WTC11 (cell line): Measurements from ENCODE around the gene CDC20B. TPM values are rescaled to one million over a fixed set of nuclear protein-coding genes. Genes with fewer than 3 reads are reported as not detected.
A peak's percentile ranks its signal among the peaks of the same experiment; 100 is the strongest.

Experiments used
- ATAC-seq: fragments of 200-7000 bp; cut with Tn5 transposase; 2 replicates; pipeline ENCODE4 v1.10.0; 2021; ENCODE audit warnings: mild to moderate bottlenecking, moderate library complexity
- CTCF ChIA-PET: fragments of 300-600 bp; sonication (Branson Sonifier 250); formaldehyde crosslinking; loops from one replicate; lab custom pipeline; 2021; ENCODE audit warnings: antibody characterized with exemption; lab: Charles Lee
- POLR2A ChIA-PET: fragments of 350-600 bp; sonication (Branson Sonifier 250); formaldehyde crosslinking; loops from one replicate; lab custom pipeline; 2021; ENCODE audit warnings: antibody characterized with exemption; lab: Charles Lee
- DNase-seq: peaks from one replicate; pipeline ENCODE4 v3.0.0; 2021; ENCODE audit warnings: low spot score
- H3K27ac Mint-ChIP-seq: 2 replicates; pipeline ENCODE4 v1.8.0; 2021; ENCODE audit warnings: mixed read lengths
- H3K27me3 Mint-ChIP-seq: 2 replicates; pipeline ENCODE4 v1.8.0; 2021; ENCODE audit warnings: low read depth, mild to moderate bottlenecking, moderate library complexity, mixed read lengths
- H3K36me3 Mint-ChIP-seq: 2 replicates; pipeline ENCODE4 v1.8.0; 2021; ENCODE audit warnings: mixed read lengths
- H3K4me1 Mint-ChIP-seq: 2 replicates; pipeline ENCODE4 v1.8.0; 2022; ENCODE audit warnings: mixed read lengths
- H3K4me3 Mint-ChIP-seq: 2 replicates; pipeline ENCODE4 v1.8.0; 2021; ENCODE audit warnings: mild to moderate bottlenecking, moderate library complexity, mixed read lengths
- H3K9me3 Mint-ChIP-seq: 2 replicates; pipeline ENCODE4 v1.8.0; 2021; ENCODE audit warnings: mixed read lengths
- CBFB ChIP-seq: sonication (generic); formaldehyde crosslinking; IDR thresholded peaks from 2 replicates; pipeline ENCODE4 v1.8.1; 2022; ENCODE audit warnings: mild to moderate bottlenecking, low read depth, missing genetic modification reagents
- CREM ChIP-seq: sonication (generic); formaldehyde crosslinking; IDR thresholded peaks from 2 replicates; pipeline ENCODE4 v1.8.1; 2022; ENCODE audit warnings: mild to moderate bottlenecking, missing genetic modification reagents, moderate library complexity
- ELF4 ChIP-seq: sonication (generic); formaldehyde crosslinking; IDR thresholded peaks from 2 replicates; pipeline ENCODE4 v1.8.1; 2022; ENCODE audit warnings: low read depth, mild to moderate bottlenecking, moderate library complexity, missing genetic modification reagents
- FOXJ3 ChIP-seq: sonication (generic); formaldehyde crosslinking; IDR thresholded peaks from 2 replicates; pipeline ENCODE4 v1.9.0; 2021; ENCODE audit warnings: missing genetic modification reagents, mild to moderate bottlenecking, borderline replicate concordance
- KAT7 ChIP-seq: sonication (generic); formaldehyde crosslinking; IDR thresholded peaks from 2 replicates; pipeline ENCODE4 v1.8.1; 2023; ENCODE audit warnings: missing genetic modification reagents, mild to moderate bottlenecking, borderline replicate concordance
- NFATC4 ChIP-seq: fragments of 250-450 bp; sonication (Bioruptor Pico); IDR thresholded peaks from 2 replicates; pipeline ENCODE4 v1.9.0; 2021; ENCODE audit warnings: mild to moderate bottlenecking
- NR3C1 ChIP-seq: sonication (generic); formaldehyde crosslinking; conservative IDR thresholded peaks from 2 replicates; pipeline ENCODE4 v1.8.1; 2023; ENCODE audit warnings: low read depth, mild to moderate bottlenecking, missing genetic modification reagents
- SMAD3 ChIP-seq: sonication (generic); formaldehyde crosslinking; IDR thresholded peaks from 2 replicates; pipeline ENCODE4 v1.8.0; 2022; ENCODE audit warnings: missing genetic modification reagents, mild to moderate bottlenecking, borderline replicate concordance
- TEAD1 ChIP-seq: sonication (generic); formaldehyde crosslinking; IDR thresholded peaks from 2 replicates; pipeline ENCODE4 v1.8.0; 2022; ENCODE audit warnings: mild to moderate bottlenecking, missing genetic modification reagents
- ZNF121 ChIP-seq: sonication (generic); formaldehyde crosslinking; IDR thresholded peaks from 2 replicates; pipeline ENCODE4 v1.8.0; 2023; ENCODE audit warnings: missing genetic modification reagents
- ZNF317 ChIP-seq: sonication (generic); formaldehyde crosslinking; IDR thresholded peaks from 2 replicates; pipeline ENCODE4 v1.8.1; 2023; ENCODE audit warnings: low read depth, mild to moderate bottlenecking, moderate library complexity, missing genetic modification reagents, borderline replicate concordance
- total RNA-seq: library from RNA; stranded (reverse); gene quantifications from 3 replicates; pipeline ENCODE4 v1.2.3, GENCODE V29; 2021
- TF ChIP-seq, protein P1 (sequence below): sonication (generic); formaldehyde crosslinking; IDR thresholded peaks from 2 replicates; pipeline ENCODE4 v1.8.0; 2022; ENCODE audit warnings: mild to moderate bottlenecking, missing genetic modification reagents
- TF ChIP-seq, protein P2 (sequence below): sonication (generic); formaldehyde crosslinking; IDR thresholded peaks from 2 replicates; pipeline ENCODE4 v1.8.0; 2022; ENCODE audit warnings: mild to moderate bottlenecking, missing genetic modification reagents
- TF ChIP-seq, protein P3 (sequence below): sonication (generic); formaldehyde crosslinking; IDR thresholded peaks from 2 replicates; pipeline ENCODE4 v1.8.1; 2023; ENCODE audit warnings: mild to moderate bottlenecking, missing genetic modification reagents, moderate library complexity
- TF ChIP-seq, protein P4 (sequence below): sonication (generic); formaldehyde crosslinking; IDR thresholded peaks from 2 replicates; pipeline ENCODE4 v1.8.0; 2022; ENCODE audit warnings: mild to moderate bottlenecking, missing genetic modification reagents
- TF ChIP-seq, protein P5 (sequence below): fragments of 250-450 bp; sonication (Bioruptor Pico); IDR thresholded peaks from 2 replicates; pipeline ENCODE4 v1.9.0; 2021; ENCODE audit warnings: mild to moderate bottlenecking
- TF ChIP-seq, protein P6 (sequence below): sonication (generic); formaldehyde crosslinking; IDR thresholded peaks from 2 replicates; pipeline ENCODE4 v1.8.0; 2022; ENCODE audit warnings: mild to moderate bottlenecking, missing genetic modification reagents
- TF ChIP-seq, protein P7 (sequence below): sonication (generic); formaldehyde crosslinking; conservative IDR thresholded peaks from 2 replicates; pipeline ENCODE4 v1.8.1; 2023; ENCODE audit warnings: mild to moderate bottlenecking, low read depth, missing genetic modification reagents, moderate library complexity
- TF ChIP-seq, protein P8 (sequence below): sonication (generic); formaldehyde crosslinking; IDR thresholded peaks from 2 replicates; pipeline ENCODE4 v1.8.1; 2022; ENCODE audit warnings: low read depth, missing genetic modification reagents, borderline replicate concordance

The CDC20B gene
- total RNA-seq, 1 experiment from 2014 or later: not detected

DNA sequence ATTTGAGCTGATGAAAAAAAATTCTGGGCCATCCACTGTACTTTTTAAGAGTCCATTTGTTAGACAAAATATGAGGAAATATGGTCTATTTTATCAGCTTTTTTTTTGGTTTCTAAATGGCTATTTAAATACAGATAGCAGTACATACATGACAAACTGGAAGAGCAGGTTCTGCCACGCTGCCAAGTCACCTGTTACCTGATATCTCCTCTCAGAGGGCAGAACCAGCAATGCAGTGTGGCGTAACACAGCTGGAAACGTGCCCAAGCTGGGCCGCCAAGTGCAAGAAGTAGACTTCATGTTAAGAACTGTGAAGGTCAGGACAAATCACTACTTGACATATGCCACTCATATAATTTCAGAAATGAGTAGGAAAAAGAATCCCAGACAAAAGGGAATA is 46.0 kb upstream of the CDC20B start:
- no peak for ATAC-seq
- H3K27me3 Mint-ChIP-seq: peaks cover 62% of the 10 kb centered on the region

DNA sequence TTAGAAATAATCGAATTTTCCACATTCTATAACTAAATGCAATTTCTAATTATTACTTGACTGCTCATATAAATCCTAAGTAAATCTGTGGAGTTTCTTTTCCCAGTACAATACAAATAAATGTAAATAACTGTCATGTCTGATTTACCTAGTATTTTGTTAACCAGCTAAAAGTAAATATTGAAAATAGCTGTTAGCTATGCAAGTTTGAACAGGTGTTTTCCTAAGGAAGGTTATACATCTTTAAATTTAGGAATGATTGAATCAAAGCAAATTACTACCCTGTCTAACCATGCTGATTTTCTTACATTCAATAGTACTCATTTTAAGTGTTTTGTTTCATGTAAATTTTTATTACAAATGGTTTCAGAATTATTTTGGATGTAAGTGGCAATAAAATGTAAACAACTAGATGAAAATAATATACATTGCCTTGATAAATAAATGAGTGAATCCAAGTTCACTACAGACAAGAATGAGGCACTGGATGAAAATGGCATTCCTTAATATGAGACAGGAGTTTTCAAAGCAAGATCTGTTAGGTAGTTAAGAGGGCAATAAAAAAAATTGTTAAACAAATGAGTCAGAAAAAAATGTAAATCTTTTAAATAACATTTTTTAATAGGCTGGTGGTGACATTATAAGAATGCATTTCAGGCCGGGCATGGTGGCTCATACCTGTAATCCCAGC is 38.4 kb upstream of the CDC20B start:
- Mint-ChIP-seq H3K27me3 (peaks cover 15% of the 10 kb centered on the region), H3K27ac (no peak overlapping the region), H3K9me3 (no peaks in the 10 kb centered on the region), H3K4me3 (no peak overlapping the region), H3K4me1 (0 out of 2 replicates have a peak, but pooled peaks cover 4% of the 10 kb centered on the region), H3K36me3 (no peaks in the 10 kb centered on the region)
- no peak for ATAC-seq
- TF ChIP-seq, protein P1, sequence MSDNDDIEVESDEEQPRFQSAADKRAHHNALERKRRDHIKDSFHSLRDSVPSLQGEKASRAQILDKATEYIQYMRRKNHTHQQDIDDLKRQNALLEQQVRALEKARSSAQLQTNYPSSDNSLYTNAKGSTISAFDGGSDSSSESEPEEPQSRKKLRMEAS (CRISPR knock-in tag): no peak
- no peak for TF ChIP-seq NFATC4 (CRISPR knock-in tag)
- TF ChIP-seq, protein P2, sequence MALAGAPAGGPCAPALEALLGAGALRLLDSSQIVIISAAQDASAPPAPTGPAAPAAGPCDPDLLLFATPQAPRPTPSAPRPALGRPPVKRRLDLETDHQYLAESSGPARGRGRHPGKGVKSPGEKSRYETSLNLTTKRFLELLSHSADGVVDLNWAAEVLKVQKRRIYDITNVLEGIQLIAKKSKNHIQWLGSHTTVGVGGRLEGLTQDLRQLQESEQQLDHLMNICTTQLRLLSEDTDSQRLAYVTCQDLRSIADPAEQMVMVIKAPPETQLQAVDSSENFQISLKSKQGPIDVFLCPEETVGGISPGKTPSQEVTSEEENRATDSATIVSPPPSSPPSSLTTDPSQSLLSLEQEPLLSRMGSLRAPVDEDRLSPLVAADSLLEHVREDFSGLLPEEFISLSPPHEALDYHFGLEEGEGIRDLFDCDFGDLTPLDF (CRISPR knock-in tag): no peak
- no peak for TF ChIP-seq TEAD1 (CRISPR knock-in tag)
- TF ChIP-seq, protein P3, sequence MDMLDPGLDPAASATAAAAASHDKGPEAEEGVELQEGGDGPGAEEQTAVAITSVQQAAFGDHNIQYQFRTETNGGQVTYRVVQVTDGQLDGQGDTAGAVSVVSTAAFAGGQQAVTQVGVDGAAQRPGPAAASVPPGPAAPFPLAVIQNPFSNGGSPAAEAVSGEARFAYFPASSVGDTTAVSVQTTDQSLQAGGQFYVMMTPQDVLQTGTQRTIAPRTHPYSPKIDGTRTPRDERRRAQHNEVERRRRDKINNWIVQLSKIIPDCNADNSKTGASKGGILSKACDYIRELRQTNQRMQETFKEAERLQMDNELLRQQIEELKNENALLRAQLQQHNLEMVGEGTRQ: no peak
- TF ChIP-seq ZNF121: no peak
- TF ChIP-seq NR3C1 (CRISPR knock-in tag): no peak
- TF ChIP-seq, protein P4, sequence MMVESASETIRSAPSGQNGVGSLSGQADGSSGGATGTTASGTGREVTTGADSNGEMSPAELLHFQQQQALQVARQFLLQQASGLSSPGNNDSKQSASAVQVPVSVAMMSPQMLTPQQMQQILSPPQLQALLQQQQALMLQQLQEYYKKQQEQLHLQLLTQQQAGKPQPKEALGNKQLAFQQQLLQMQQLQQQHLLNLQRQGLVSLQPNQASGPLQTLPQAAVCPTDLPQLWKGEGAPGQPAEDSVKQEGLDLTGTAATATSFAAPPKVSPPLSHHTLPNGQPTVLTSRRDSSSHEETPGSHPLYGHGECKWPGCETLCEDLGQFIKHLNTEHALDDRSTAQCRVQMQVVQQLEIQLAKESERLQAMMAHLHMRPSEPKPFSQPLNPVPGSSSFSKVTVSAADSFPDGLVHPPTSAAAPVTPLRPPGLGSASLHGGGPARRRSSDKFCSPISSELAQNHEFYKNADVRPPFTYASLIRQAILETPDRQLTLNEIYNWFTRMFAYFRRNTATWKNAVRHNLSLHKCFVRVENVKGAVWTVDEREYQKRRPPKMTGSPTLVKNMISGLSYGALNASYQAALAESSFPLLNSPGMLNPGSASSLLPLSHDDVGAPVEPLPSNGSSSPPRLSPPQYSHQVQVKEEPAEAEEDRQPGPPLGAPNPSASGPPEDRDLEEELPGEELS (CRISPR knock-in tag): no peak
- no peak for TF ChIP-seq FOXJ3 (CRISPR knock-in tag)
- TF ChIP-seq ELF4 (CRISPR knock-in tag): no peak
- no peak for TF ChIP-seq KAT7
- no peak for TF ChIP-seq ZNF317 (CRISPR knock-in tag)
- TF ChIP-seq, protein P5, sequence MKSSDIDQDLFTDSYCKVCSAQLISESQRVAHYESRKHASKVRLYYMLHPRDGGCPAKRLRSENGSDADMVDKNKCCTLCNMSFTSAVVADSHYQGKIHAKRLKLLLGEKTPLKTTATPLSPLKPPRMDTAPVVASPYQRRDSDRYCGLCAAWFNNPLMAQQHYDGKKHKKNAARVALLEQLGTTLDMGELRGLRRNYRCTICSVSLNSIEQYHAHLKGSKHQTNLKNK (CRISPR knock-in tag): no peak
- DNase-seq: no peak
- POLR2A ChIA-PET: no interaction called here
- CTCF ChIA-PET: no interaction called here

More for the DNA sequence above, 46.0 kb upstream of the CDC20B start:
- H3K4me3 Mint-ChIP-seq: peak overlapping the region; percentile 11; the same call in 1 of the 2 replicates
- H3K9me3 Mint-ChIP-seq: no peaks in the 10 kb centered on the region
- H3K4me1 Mint-ChIP-seq: peaks cover 51% of the 10 kb centered on the region
- no peak overlapping the region for H3K27ac Mint-ChIP-seq
- H3K36me3 Mint-ChIP-seq: no peaks in the 10 kb centered on the region
- POLR2A ChIA-PET: interaction anchor here (0.6 kb wide), 2 partner anchors 14 to 16 kb away, joined by 3 to 4 read pairs; no protein-coding TSS in a partner anchor
- CTCF ChIA-PET: interaction anchor here (0.9 to 1.9 kb wide), 5 partner anchors 14 to 59 kb away, joined by 4 to 7 read pairs (median 4); partner anchors contain the start of genes CCNO and GPX8
- TF ChIP-seq, protein P1 (CRISPR knock-in tag): no peak
- TF ChIP-seq, protein P6, sequence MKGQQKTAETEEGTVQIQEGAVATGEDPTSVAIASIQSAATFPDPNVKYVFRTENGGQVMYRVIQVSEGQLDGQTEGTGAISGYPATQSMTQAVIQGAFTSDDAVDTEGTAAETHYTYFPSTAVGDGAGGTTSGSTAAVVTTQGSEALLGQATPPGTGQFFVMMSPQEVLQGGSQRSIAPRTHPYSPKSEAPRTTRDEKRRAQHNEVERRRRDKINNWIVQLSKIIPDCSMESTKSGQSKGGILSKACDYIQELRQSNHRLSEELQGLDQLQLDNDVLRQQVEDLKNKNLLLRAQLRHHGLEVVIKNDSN (CRISPR knock-in tag): no peak
- TF ChIP-seq, protein P7, sequence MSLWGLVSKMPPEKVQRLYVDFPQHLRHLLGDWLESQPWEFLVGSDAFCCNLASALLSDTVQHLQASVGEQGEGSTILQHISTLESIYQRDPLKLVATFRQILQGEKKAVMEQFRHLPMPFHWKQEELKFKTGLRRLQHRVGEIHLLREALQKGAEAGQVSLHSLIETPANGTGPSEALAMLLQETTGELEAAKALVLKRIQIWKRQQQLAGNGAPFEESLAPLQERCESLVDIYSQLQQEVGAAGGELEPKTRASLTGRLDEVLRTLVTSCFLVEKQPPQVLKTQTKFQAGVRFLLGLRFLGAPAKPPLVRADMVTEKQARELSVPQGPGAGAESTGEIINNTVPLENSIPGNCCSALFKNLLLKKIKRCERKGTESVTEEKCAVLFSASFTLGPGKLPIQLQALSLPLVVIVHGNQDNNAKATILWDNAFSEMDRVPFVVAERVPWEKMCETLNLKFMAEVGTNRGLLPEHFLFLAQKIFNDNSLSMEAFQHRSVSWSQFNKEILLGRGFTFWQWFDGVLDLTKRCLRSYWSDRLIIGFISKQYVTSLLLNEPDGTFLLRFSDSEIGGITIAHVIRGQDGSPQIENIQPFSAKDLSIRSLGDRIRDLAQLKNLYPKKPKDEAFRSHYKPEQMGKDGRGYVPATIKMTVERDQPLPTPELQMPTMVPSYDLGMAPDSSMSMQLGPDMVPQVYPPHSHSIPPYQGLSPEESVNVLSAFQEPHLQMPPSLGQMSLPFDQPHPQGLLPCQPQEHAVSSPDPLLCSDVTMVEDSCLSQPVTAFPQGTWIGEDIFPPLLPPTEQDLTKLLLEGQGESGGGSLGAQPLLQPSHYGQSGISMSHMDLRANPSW: no peak
- TF ChIP-seq ZNF317 (CRISPR knock-in tag) (no peak), CREM (CRISPR knock-in tag) (no peak), SMAD3 (CRISPR knock-in tag) (no peak), CBFB (CRISPR knock-in tag) (no peak)
- TF ChIP-seq, protein P8, sequence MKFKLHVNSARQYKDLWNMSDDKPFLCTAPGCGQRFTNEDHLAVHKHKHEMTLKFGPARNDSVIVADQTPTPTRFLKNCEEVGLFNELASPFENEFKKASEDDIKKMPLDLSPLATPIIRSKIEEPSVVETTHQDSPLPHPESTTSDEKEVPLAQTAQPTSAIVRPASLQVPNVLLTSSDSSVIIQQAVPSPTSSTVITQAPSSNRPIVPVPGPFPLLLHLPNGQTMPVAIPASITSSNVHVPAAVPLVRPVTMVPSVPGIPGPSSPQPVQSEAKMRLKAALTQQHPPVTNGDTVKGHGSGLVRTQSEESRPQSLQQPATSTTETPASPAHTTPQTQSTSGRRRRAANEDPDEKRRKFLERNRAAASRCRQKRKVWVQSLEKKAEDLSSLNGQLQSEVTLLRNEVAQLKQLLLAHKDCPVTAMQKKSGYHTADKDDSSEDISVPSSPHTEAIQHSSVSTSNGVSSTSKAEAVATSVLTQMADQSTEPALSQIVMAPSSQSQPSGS (CRISPR knock-in tag): no peak
- DNase-seq: peak; percentile 42
